AG20443 (cell line): Measurements from ENCODE around the gene RRP8.

Experiments used
- DNase-seq: peaks from one replicate; pipeline ENCODE4 v3.0.0; 2012; ENCODE audit warnings: low spot score, mixed read lengths

Gene RRP8

GRCh38 chr11:6632116-6633073 lies 29.0 kb upstream of the RRP8 start:
- no peak for DNase-seq

GRCh38 chr11:6631361-6631890 lies 28.0 kb upstream of the RRP8 start:
- no peak for DNase-seq

- no peak for DNase-seq
Measured at GRCh38 chr11:6630632-6631291, 27.3 kb upstream of the RRP8 start.

GRCh38 chr11:6629892-6630631 lies 26.6 kb upstream of the RRP8 start:
- no peak for DNase-seq

GRCh38 chr11:6629573-6629891 lies 26.1 kb upstream of the RRP8 start:
- no peak for DNase-seq

GRCh38 chr11:6628526-6628925 lies 25.1 kb upstream of the RRP8 start:
- DNase-seq = no peak

GRCh38 chr11:6627762-6628241 lies 24.4 kb upstream of the RRP8 start:
- no peak for DNase-seq

- no peak for DNase-seq
Measured at GRCh38 chr11:6626971-6627761, 23.8 kb upstream of the RRP8 start.

GRCh38 chr11:6625832-6626420 lies 22.5 kb upstream of the RRP8 start:
- DNase-seq = no peak

GRCh38 chr11:6625156-6625831 lies 21.9 kb upstream of the RRP8 start:
- no peak for DNase-seq

GRCh38 chr11:6623391-6624363 lies 20.3 kb upstream of the RRP8 start:
- no peak for DNase-seq

GRCh38 chr11:6622261-6623171 lies 19.1 kb upstream of the RRP8 start:
- DNase-seq = no peak

- no peak for DNase-seq
Measured at GRCh38 chr11:6621711-6622211, 18.3 kb upstream of the RRP8 start.

GRCh38 chr11:6620636-6621035 lies 17.2 kb upstream of the RRP8 start:
- DNase-seq = no peak

GRCh38 chr11:6619004-6619745 lies 15.8 kb upstream of the RRP8 start, which contains the start of gene TPP1:
TSS of gene TPP1 (minus strand) at chr11:6619422. CDS start at chr11:6619400, 22 bp downstream.
- DNase-seq = peak; percentile 98

- peak; percentile 65 for DNase-seq
Measured at GRCh38 chr11:6618117-6619003, 14.9 kb upstream of the RRP8 start.
